DMS114 treated with DMSO at 0.1 percent for 48 hours (cell line): ENCODE results near the gene ACSL4.
A peak's percentile ranks its signal among the peaks of the same experiment; 100 is the strongest.
"Not testable (repeated sequence)": the region's sequence is repeated elsewhere in the genome, so short reads cannot be mapped to it uniquely, and the experiment has no call there.

Source experiments
- DNase-seq: peaks from one replicate; lab custom pipeline; 2025; ENCODE audit not compliant: unreplicated experiment; lab: John Stamatoyannopoulos, UW

ACSL4 gene

GRCh38 chrX:109679820-109680219 is 53.2 kb downstream of the ACSL4 start:
- DNase-seq, result no peak

GRCh38 chrX:109672239-109672638 is 60.8 kb downstream of the ACSL4 start:
- no peak for DNase-seq

- DNase-seq, result not testable (repeated sequence)
These were observed 61.9 kb downstream of the ACSL4 start for GRCh38 chrX:109671170-109671569.

GRCh38 chrX:109667986-109668385 is 65.1 kb downstream of the ACSL4 start:
- DNase-seq, result no peak

- DNase-seq, result no peak
These were observed 72.5 kb downstream of the ACSL4 start for GRCh38 chrX:109660435-109661143.

- no peak for DNase-seq
These were observed 74.7 kb downstream of the ACSL4 start for GRCh38 chrX:109658391-109658790.

- not testable (repeated sequence) for DNase-seq
These were observed 75.7 kb downstream of the ACSL4 start for GRCh38 chrX:109657364-109657763.

GRCh38 chrX:109656774-109657173 is 76.3 kb downstream of the ACSL4 start:
- no peak for DNase-seq

GRCh38 chrX:109655502-109656201 is 77.4 kb downstream of the ACSL4 start:
- DNase-seq, result no peak

GRCh38 chrX:109654516-109655109 is 78.4 kb downstream of the ACSL4 start:
- no peak for DNase-seq

GRCh38 chrX:109644671-109645070 is 88.4 kb downstream of the ACSL4 start:
- DNase-seq, result not testable (repeated sequence)

GRCh38 chrX:109643687-109644086 is 89.4 kb downstream of the ACSL4 start:
- no peak for DNase-seq

- no peak for DNase-seq
These were observed 94.9 kb downstream of the ACSL4 start for GRCh38 chrX:109638158-109638557.

GRCh38 chrX:109637477-109637876 is 95.6 kb downstream of the ACSL4 start:
- not testable (repeated sequence) for DNase-seq

GRCh38 chrX:109635146-109635545 is 97.9 kb downstream of the ACSL4 start:
- no peak for DNase-seq

- DNase-seq, result peak; percentile 6
These were observed 100.1 kb downstream of the ACSL4 start for GRCh38 chrX:109632906-109633504.

- DNase-seq, result no peak
These were observed 103.7 kb downstream of the ACSL4 start for GRCh38 chrX:109629310-109629709.

- no peak for DNase-seq
These were observed 106.4 kb downstream of the ACSL4 start for GRCh38 chrX:109626637-109627036.

- no peak for DNase-seq
These were observed 108.1 kb downstream of the ACSL4 start, which contains the start of gene KCNE5 for GRCh38 chrX:109624641-109625616. Gene KCNE5 (minus strand): TSS chrX:109625172. CDS start chrX:109625020, 152 bp downstream.

GRCh38 chrX:109623997-109624396 is 109.1 kb downstream of the ACSL4 start:
- no peak for DNase-seq
